ENCODE measurements around the gene MALRD1.
"Not testable (repeated sequence)": the region's sequence is repeated elsewhere in the genome, so short reads cannot be mapped to it uniquely, and the experiment has no call there.

The MALRD1 gene

GRCh38 chr10:19750972-19751371 is 702.4 kb downstream of the MALRD1 start:
- in situ Hi-C loops (cut with MboI; ENCODE audit: low sequenced_read_pairs) = no loop called here

- in situ Hi-C loops (cut with MboI; ENCODE audit: low sequenced_read_pairs) = no loop called here
Measured at GRCh38 chr10:19756919-19757318, 708.3 kb downstream of the MALRD1 start.

- in situ Hi-C loops (cut with MboI; ENCODE audit: low sequenced_read_pairs) = no loop called here
Measured at GRCh38 chr10:19762026-19762425, 713.4 kb downstream of the MALRD1 start.

- in situ Hi-C loops (cut with MboI; ENCODE audit: low sequenced_read_pairs) = no loop called here
Measured at GRCh38 chr10:19764111-19764510, 715.5 kb downstream of the MALRD1 start.

GRCh38 chr10:19767876-19768275 is 719.3 kb downstream of the MALRD1 start:
- in situ Hi-C loops (cut with MboI; ENCODE audit: low sequenced_read_pairs) = no loop called here

GRCh38 chr10:19769826-19770225 is 721.2 kb downstream of the MALRD1 start:
- in situ Hi-C loops (cut with MboI; ENCODE audit: low sequenced_read_pairs) = not testable (repeated sequence)

- in situ Hi-C loops (cut with MboI; ENCODE audit: low sequenced_read_pairs) = no loop called here
Measured at GRCh38 chr10:19772972-19773371, 724.4 kb downstream of the MALRD1 start.

- in situ Hi-C loops (cut with MboI; ENCODE audit: low sequenced_read_pairs) = no loop called here
Measured at GRCh38 chr10:19775296-19775695, 726.7 kb downstream of the MALRD1 start.

- in situ Hi-C loops (cut with MboI; ENCODE audit: low sequenced_read_pairs) = no loop called here
Measured at GRCh38 chr10:19777806-19778205, 729.2 kb downstream of the MALRD1 start.

- in situ Hi-C loops (cut with MboI; ENCODE audit: low sequenced_read_pairs) = no loop called here
Measured at GRCh38 chr10:19778996-19779395, 730.4 kb downstream of the MALRD1 start.

- in situ Hi-C loops (cut with MboI; ENCODE audit: low sequenced_read_pairs) = no loop called here
Measured at GRCh38 chr10:19782430-19783089, 734.0 kb downstream of the MALRD1 start.

- in situ Hi-C loops (cut with MboI; ENCODE audit: low sequenced_read_pairs) = no loop called here
Measured at GRCh38 chr10:19783721-19784120, 735.1 kb downstream of the MALRD1 start.

All from HL-60/S4 (cell line).